ENCODE data around the gene PRR30. TPM values are rescaled to one million over a fixed set of nuclear protein-coding genes. Genes with fewer than 3 reads are reported as not detected.

The PRR30 gene
- not detected in 2 replicates for total RNA-seq (2022)
- Bru-seq, nascent RNA, result not detected
- not detected for BruChase-seq, experiment 1, labeled RNA remaining after a 6-hour chase
- not detected for BruChase-seq, experiment 2, labeled RNA remaining after a 2-hour chase
- long read RNA-seq, result 0 reads

DNA sequence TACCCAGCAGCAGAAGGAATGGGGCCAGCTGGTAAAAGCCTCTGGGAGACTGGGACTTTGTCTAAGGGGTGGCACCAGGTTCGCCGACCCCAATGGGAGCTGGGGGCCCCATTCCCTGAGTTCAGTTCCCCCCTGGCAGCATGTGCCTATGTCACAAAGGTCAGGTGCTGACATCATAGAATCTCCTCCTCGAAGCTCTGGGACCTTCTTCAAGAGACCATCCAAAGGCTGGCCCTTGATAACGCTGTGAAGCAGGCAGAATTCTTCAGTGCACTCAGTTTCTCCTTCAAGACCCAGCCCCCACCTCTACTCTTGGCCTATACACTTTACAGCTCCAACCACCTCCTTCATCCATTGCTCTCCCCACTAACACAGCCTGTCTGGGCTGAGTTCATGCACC is at the start of gene PRR30:
Gene PRR30, minus strand, starts transcription at position 101 of the 400 bp plus-strand sequence. CDS start 1,081 bp downstream, outside the sequence.
- Mint-ChIP-seq H3K27ac (ENCODE audit: low read depth, unreplicated experiment) (no peak within 1 kb of the TSS), H3K36me3 (ENCODE audit: insufficient read depth, unreplicated experiment) (peaks cover 16% of the 10 kb centered on the region), H3K9me3 (ENCODE audit: unreplicated experiment) (no peaks in the 10 kb centered on the region), H3K27me3 (ENCODE audit: insufficient read depth, unreplicated experiment) (peaks cover 16% of the 10 kb centered on the region), H3K4me1 (ENCODE audit: insufficient read depth, unreplicated experiment) (peaks cover 7% of the 10 kb centered on the region), H3K4me3 (ENCODE audit: unreplicated experiment) (no peak within 1 kb of the TSS)
- CTCF ChIA-PET, result no interaction called here
- intact Hi-C loops (cut with micrococcal nuclease), result no loop called here
- BruUV-seq (replicated peaks), result no TSS peak
- TF ChIP-seq, protein P1, sequence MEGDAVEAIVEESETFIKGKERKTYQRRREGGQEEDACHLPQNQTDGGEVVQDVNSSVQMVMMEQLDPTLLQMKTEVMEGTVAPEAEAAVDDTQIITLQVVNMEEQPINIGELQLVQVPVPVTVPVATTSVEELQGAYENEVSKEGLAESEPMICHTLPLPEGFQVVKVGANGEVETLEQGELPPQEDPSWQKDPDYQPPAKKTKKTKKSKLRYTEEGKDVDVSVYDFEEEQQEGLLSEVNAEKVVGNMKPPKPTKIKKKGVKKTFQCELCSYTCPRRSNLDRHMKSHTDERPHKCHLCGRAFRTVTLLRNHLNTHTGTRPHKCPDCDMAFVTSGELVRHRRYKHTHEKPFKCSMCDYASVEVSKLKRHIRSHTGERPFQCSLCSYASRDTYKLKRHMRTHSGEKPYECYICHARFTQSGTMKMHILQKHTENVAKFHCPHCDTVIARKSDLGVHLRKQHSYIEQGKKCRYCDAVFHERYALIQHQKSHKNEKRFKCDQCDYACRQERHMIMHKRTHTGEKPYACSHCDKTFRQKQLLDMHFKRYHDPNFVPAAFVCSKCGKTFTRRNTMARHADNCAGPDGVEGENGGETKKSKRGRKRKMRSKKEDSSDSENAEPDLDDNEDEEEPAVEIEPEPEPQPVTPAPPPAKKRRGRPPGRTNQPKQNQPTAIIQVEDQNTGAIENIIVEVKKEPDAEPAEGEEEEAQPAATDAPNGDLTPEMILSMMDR (IDR thresholded peaks at IDR 0.05; ENCODE audit: unreplicated experiment), result no peak
- no peak for DNase-seq (ENCODE audit: unreplicated experiment)
- POLR2A ChIA-PET, result no interaction called here

DNA sequence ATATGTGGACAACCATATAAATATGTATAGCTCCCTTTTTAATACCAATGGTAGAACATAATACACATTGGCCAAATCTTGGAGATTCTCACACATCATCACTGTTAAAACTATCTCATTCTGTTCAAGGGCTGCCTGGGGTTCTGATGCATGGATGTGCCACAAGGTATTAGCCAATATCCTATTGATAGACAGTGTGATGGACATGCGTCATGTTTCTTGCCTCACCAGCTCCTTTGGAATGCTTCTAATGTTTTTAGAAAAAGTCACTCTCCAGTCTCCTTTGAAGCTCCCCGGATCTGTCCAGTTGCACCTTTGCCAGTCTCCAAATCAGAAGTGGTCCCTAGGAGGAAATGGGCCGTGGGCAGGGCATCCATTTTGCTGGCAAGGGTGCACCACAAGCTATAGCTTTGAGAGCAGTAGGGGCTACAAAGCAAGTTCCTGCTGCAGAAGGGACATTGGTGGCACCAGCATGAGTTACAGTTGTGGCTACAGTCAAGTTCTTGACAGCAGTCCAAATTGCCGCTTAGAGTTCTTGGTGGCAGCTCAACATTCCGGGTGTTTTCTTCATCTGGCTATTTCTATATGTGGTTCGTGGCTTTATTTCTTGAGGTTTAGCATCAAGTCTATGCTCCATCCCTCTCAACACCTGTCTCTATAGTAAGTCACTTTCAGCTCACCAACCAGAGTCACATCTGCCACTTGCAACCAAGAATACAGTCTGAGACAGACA is 47.6 kb upstream of the PRR30 start:
- BruUV-seq (replicated peaks), result no TSS peak
- ChIA-PET POLR2A (interaction anchor here (0.6 to 0.8 kb wide), 2 partner anchors 115 to 363 kb away, joined by 3 read pairs; partner anchors contain the start of gene OST4), CTCF (interaction anchor here (0.6 kb wide), 1 partner anchor 93 kb away, joined by 4 read pairs; no protein-coding TSS in a partner anchor)
- Mint-ChIP-seq H3K27me3 (ENCODE audit: insufficient read depth, unreplicated experiment) (no peaks in the 10 kb centered on the region), H3K36me3 (ENCODE audit: insufficient read depth, unreplicated experiment) (no peaks in the 10 kb centered on the region), H3K9me3 (ENCODE audit: unreplicated experiment) (no peaks in the 10 kb centered on the region), H3K4me1 (ENCODE audit: insufficient read depth, unreplicated experiment) (peaks cover 5% of the 10 kb centered on the region), H3K27ac (ENCODE audit: low read depth, unreplicated experiment) (no peak overlapping the region), H3K4me3 (ENCODE audit: unreplicated experiment) (no peak overlapping the region)
- TF ChIP-seq, protein P1 (IDR thresholded peaks at IDR 0.05; ENCODE audit: unreplicated experiment), result no peak
- intact Hi-C loops (cut with micrococcal nuclease), result no loop called here
- DNase-seq (ENCODE audit: unreplicated experiment), result no peak

DNA sequence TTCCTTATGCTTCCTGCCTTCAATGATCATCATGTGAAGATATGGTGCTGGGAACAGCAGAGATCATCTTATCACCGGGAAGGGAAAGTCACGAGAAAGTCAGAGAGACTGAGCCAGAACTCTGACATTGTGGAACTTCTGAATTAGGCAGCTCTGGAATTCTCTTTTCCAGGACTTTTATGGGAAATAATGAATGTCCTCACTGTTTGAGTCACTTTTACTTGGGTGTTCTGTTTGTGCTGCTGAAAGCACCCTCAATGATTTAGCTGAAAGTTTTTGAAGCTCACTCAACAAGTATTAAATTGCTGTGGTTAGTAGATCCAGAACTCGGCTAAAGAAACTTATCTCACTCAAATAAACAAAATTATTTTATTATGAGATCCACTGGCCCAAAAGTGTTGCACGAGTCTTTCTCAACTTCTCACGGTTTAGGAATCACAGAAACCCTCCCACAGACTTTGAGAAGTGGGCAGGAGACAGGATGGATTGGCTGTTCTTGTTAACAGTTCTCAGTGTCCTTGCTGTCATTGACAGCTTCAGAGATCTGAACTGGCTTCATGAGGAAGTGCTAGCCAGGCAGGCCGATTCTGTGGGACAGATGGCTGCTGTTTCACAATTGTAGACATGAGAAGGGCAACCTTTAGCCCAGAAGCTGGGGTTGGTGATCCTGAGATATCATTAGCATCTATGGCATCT is 46.3 kb upstream of the PRR30 start:
- Mint-ChIP-seq H3K27ac (ENCODE audit: low read depth, unreplicated experiment) (no peak overlapping the region), H3K27me3 (ENCODE audit: insufficient read depth, unreplicated experiment) (no peaks in the 10 kb centered on the region), H3K9me3 (ENCODE audit: unreplicated experiment) (no peaks in the 10 kb centered on the region), H3K36me3 (ENCODE audit: insufficient read depth, unreplicated experiment) (no peaks in the 10 kb centered on the region), H3K4me3 (ENCODE audit: unreplicated experiment) (no peak overlapping the region), H3K4me1 (ENCODE audit: insufficient read depth, unreplicated experiment) (peaks cover 11% of the 10 kb centered on the region)
- TF ChIP-seq, protein P1 (IDR thresholded peaks at IDR 0.05; ENCODE audit: unreplicated experiment), result no peak
- intact Hi-C loops (cut with micrococcal nuclease), result no loop called here
- POLR2A ChIA-PET, result no interaction called here
- CTCF ChIA-PET, result interaction anchor here (0.5 to 5.3 kb wide), 3 partner anchors 15 to 23 kb away, joined by 3 to 27 read pairs (median 4); no protein-coding TSS in a partner anchor
- no peak for DNase-seq (ENCODE audit: unreplicated experiment)
- BruUV-seq (replicated peaks), result no TSS peak

DNA sequence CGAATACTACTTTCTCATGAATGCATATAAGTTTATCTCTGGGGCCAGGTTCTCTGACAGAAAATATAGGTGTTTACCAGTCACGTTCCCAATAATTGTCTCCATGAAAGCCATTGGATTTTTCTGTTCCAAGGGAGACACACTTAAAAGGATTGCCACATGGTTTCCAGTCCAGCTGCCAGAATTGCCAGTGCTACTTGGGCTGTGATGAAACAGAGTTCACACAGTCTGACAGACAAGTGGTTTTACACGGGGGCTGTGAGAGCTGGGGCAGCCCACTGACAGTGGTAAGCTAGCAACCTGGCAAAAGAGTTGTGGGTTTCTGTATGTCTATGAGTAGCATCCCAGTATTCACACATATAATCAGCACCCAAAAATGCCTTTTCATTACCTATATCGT is 44.9 kb upstream of the PRR30 start:
- CTCF ChIA-PET, result interaction anchor here (0.6 to 5.3 kb wide), 5 partner anchors 13 to 385 kb away, joined by 3 to 27 read pairs (median 3); no protein-coding TSS in a partner anchor
- no peaks in the 10 kb centered on the region for H3K27me3 Mint-ChIP-seq (ENCODE audit: insufficient read depth, unreplicated experiment)
- no peak overlapping the region for H3K27ac Mint-ChIP-seq (ENCODE audit: low read depth, unreplicated experiment)
- BruUV-seq (replicated peaks), result no TSS peak
- peak; percentile 23 for DNase-seq (ENCODE audit: unreplicated experiment)
- intact Hi-C loops (cut with micrococcal nuclease), result no loop called here
- H3K4me3 Mint-ChIP-seq (ENCODE audit: unreplicated experiment), result no peak overlapping the region
- H3K36me3 Mint-ChIP-seq (ENCODE audit: insufficient read depth, unreplicated experiment), result no peaks in the 10 kb centered on the region
- H3K4me1 Mint-ChIP-seq (ENCODE audit: insufficient read depth, unreplicated experiment), result peaks cover 11% of the 10 kb centered on the region
- TF ChIP-seq, protein P1 (IDR thresholded peaks at IDR 0.05; ENCODE audit: unreplicated experiment), result no peak
- POLR2A ChIA-PET, result no interaction called here
- no peaks in the 10 kb centered on the region for H3K9me3 Mint-ChIP-seq (ENCODE audit: unreplicated experiment)
